Suppressor macrophage treated with lipopolysaccharide for 4 hours (primary cell): Measurements from ENCODE around the gene FOXP1.

Experiments used
- DNase-seq: peaks from one replicate; pipeline ENCODE4 v3.0.0-alpha.2; 2020

Gene FOXP1

GRCh38 chr3:70933105-70933810, 650.3 kb downstream of the FOXP1 start:
- no peak for DNase-seq

GRCh38 chr3:70930066-70930465, 653.5 kb downstream of the FOXP1 start:
- DNase-seq, result no peak

GRCh38 chr3:70927239-70927638, 656.3 kb downstream of the FOXP1 start:
- no peak for DNase-seq

- DNase-seq, result no peak
Measured at GRCh38 chr3:70926835-70927234, 656.7 kb downstream of the FOXP1 start.

- DNase-seq, result no peak
Measured at GRCh38 chr3:70919661-70920060, 663.9 kb downstream of the FOXP1 start.

- no peak for DNase-seq
Measured at GRCh38 chr3:70919091-70919490, 664.4 kb downstream of the FOXP1 start.

- no peak for DNase-seq
Measured at GRCh38 chr3:70916375-70917055, 667.0 kb downstream of the FOXP1 start.

GRCh38 chr3:70914862-70915261, 668.7 kb downstream of the FOXP1 start:
- DNase-seq, result no peak

- no peak for DNase-seq
Measured at GRCh38 chr3:70911719-70912118, 671.8 kb downstream of the FOXP1 start.

GRCh38 chr3:70905491-70905890, 678.0 kb downstream of the FOXP1 start:
- no peak for DNase-seq
